ENCODE data around the gene TLCD5.

The TLCD5 gene

GRCh38 chr11:120342226-120342625 is 17.1 kb downstream of the TLCD5 start:
- DNase-seq (ENCODE audit: low spot score): no peak
- Histone ChIP-seq H2BK15ac (ENCODE audit: low read length) (no peak overlapping the region), H3K9ac (ENCODE audit: low read depth, low read length, poor library complexity) (no peak overlapping the region), H2BK120ac (ENCODE audit: low read depth, low read length) (no peak overlapping the region), H3K27me3 (ENCODE audit: control insufficient read depth in 3 of 3, insufficient read depth in 3 of 3, low read depth in 1 of 3, low read length in 3 of 3) (no peaks in the 10 kb centered on the region), H4K91ac (ENCODE audit: low read depth, low read length, poor library complexity) (no peak overlapping the region), H3K79me1 (ENCODE audit: low read depth, low read length) (no peaks in the 10 kb centered on the region), H3K14ac (ENCODE audit: low read length) (no peak overlapping the region), H3K4me3 (ENCODE audit: low read length in 2 of 2) (no peak overlapping the region), H2BK5ac (ENCODE audit: low read length) (no peak overlapping the region), H4K8ac (ENCODE audit: low read depth, low read length) (no peak overlapping the region), H3K9me3 (replicated peaks in 1 of 2; ENCODE audit: control insufficient read depth in 2 of 2, insufficient read depth in 1 of 2, low read depth in 1 of 2, low read length in 2 of 2) (peaks cover 0 to 15% of the 10 kb centered on the region in 2 donors), H3K27ac (replicated peaks; ENCODE audit: low read length) (no peak overlapping the region), H3K36me3 (replicated peaks in 1 of 2; ENCODE audit: control insufficient read depth in 2 of 2, insufficient read depth in 2 of 2, low read length in 2 of 2) (no peaks in the 10 kb centered on the region), H3K4ac (ENCODE audit: low read length) (no peak overlapping the region), H2AK5ac (ENCODE audit: low read depth, low read length) (no peak overlapping the region), H3K4me1 (ENCODE audit: control insufficient read depth in 2 of 2, insufficient read depth in 1 of 2, low read depth in 1 of 2, low read length in 2 of 2) (peaks cover 5 to 16% of the 10 kb centered on the region in 2 donors), H2AFZ (ENCODE audit: low read length) (no peak overlapping the region), H3K18ac (ENCODE audit: low read length) (no peak overlapping the region), H3K23ac (ENCODE audit: low read depth, low read length, poor library complexity) (no peak overlapping the region), H2BK12ac (ENCODE audit: low read length) (no peak overlapping the region), H3K4me2 (ENCODE audit: insufficient read depth, low read length, poor library complexity, severe bottlenecking) (no peak overlapping the region)
- WGBS, 2 donors (ENCODE audit: extremely low coverage in 2 of 2, insufficient read length in 2 of 2, insufficient replicate concordance in 1 of 2): no CpG with 5 or more reads among the region's 3 CpGs

GRCh38 chr11:120342678-120343077 is 17.6 kb downstream of the TLCD5 start:
- Histone ChIP-seq H3K18ac (ENCODE audit: low read length) (no peak overlapping the region), H3K4me1 (ENCODE audit: control insufficient read depth in 2 of 2, insufficient read depth in 1 of 2, low read depth in 1 of 2, low read length in 2 of 2) (peaks cover 5 to 16% of the 10 kb centered on the region in 2 donors), H3K4me3 (ENCODE audit: low read length in 2 of 2) (no peak overlapping the region), H3K14ac (ENCODE audit: low read length) (no peak overlapping the region), H2AFZ (ENCODE audit: low read length) (no peak overlapping the region), H4K8ac (ENCODE audit: low read depth, low read length) (no peak overlapping the region), H2BK5ac (ENCODE audit: low read length) (no peak overlapping the region), H2AK5ac (ENCODE audit: low read depth, low read length) (no peak overlapping the region), H3K36me3 (replicated peaks in 1 of 2; ENCODE audit: control insufficient read depth in 2 of 2, insufficient read depth in 2 of 2, low read length in 2 of 2) (no peaks in the 10 kb centered on the region), H3K23ac (ENCODE audit: low read depth, low read length, poor library complexity) (no peak overlapping the region), H3K4me2 (ENCODE audit: insufficient read depth, low read length, poor library complexity, severe bottlenecking) (no peak overlapping the region), H3K79me1 (ENCODE audit: low read depth, low read length) (no peaks in the 10 kb centered on the region), H3K27me3 (ENCODE audit: control insufficient read depth in 3 of 3, insufficient read depth in 3 of 3, low read depth in 1 of 3, low read length in 3 of 3) (no peaks in the 10 kb centered on the region), H2BK15ac (ENCODE audit: low read length) (no peak overlapping the region), H3K9ac (ENCODE audit: low read depth, low read length, poor library complexity) (no peak overlapping the region), H2BK120ac (ENCODE audit: low read depth, low read length) (no peak overlapping the region), H3K4ac (ENCODE audit: low read length) (no peak overlapping the region), H3K9me3 (replicated peaks in 1 of 2; ENCODE audit: control insufficient read depth in 2 of 2, insufficient read depth in 1 of 2, low read depth in 1 of 2, low read length in 2 of 2) (peaks cover 0 to 15% of the 10 kb centered on the region in 2 donors), H3K27ac (replicated peaks; ENCODE audit: low read length) (no peak overlapping the region), H2BK12ac (ENCODE audit: low read length) (no peak overlapping the region), H4K91ac (ENCODE audit: low read depth, low read length, poor library complexity) (no peak overlapping the region)
- WGBS, 2 donors (ENCODE audit: extremely low coverage in 2 of 2, insufficient read length in 2 of 2, insufficient replicate concordance in 1 of 2): no CpG with 5 or more reads among the region's 3 CpGs
- no peak for DNase-seq (ENCODE audit: low spot score)

- WGBS, 2 donors (ENCODE audit: extremely low coverage in 2 of 2, insufficient read length in 2 of 2, insufficient replicate concordance in 1 of 2): no CpG with 5 or more reads among the region's 2 CpGs
- peaks cover 4 to 16% of the 10 kb centered on the region in 2 donors for H3K4me1 ChIP-seq (ENCODE audit: control insufficient read depth in 2 of 2, insufficient read depth in 1 of 2, low read depth in 1 of 2, low read length in 2 of 2)
- H2BK15ac ChIP-seq (ENCODE audit: low read length): no peak overlapping the region
- H3K4ac ChIP-seq (ENCODE audit: low read length): no peak overlapping the region
- H2AK5ac ChIP-seq (ENCODE audit: low read depth, low read length): no peak overlapping the region
- H3K36me3 ChIP-seq (replicated peaks in 1 of 2; ENCODE audit: control insufficient read depth in 2 of 2, insufficient read depth in 2 of 2, low read length in 2 of 2): no peaks in the 10 kb centered on the region
- no peak overlapping the region for H4K91ac ChIP-seq (ENCODE audit: low read depth, low read length, poor library complexity)
- peaks cover 0 to 15% of the 10 kb centered on the region in 2 donors for H3K9me3 ChIP-seq (replicated peaks in 1 of 2; ENCODE audit: control insufficient read depth in 2 of 2, insufficient read depth in 1 of 2, low read depth in 1 of 2, low read length in 2 of 2)
- H2BK12ac ChIP-seq (ENCODE audit: low read length): no peak overlapping the region
- no peak overlapping the region for H3K4me2 ChIP-seq (ENCODE audit: insufficient read depth, low read length, poor library complexity, severe bottlenecking)
- no peak overlapping the region for H2BK120ac ChIP-seq (ENCODE audit: low read depth, low read length)
- no peaks in the 10 kb centered on the region for H3K27me3 ChIP-seq (ENCODE audit: control insufficient read depth in 3 of 3, insufficient read depth in 3 of 3, low read depth in 1 of 3, low read length in 3 of 3)
- H3K9ac ChIP-seq (ENCODE audit: low read depth, low read length, poor library complexity): no peak overlapping the region
- H4K8ac ChIP-seq (ENCODE audit: low read depth, low read length): no peak overlapping the region
- no peak overlapping the region for H3K27ac ChIP-seq (replicated peaks; ENCODE audit: low read length)
- H3K79me1 ChIP-seq (ENCODE audit: low read depth, low read length): no peaks in the 10 kb centered on the region
- no peak overlapping the region for H2BK5ac ChIP-seq (ENCODE audit: low read length)
- H3K4me3 ChIP-seq (ENCODE audit: low read length in 2 of 2): no peak overlapping the region
- no peak overlapping the region for H3K14ac ChIP-seq (ENCODE audit: low read length)
- DNase-seq (ENCODE audit: low spot score): no peak
- H3K23ac ChIP-seq (ENCODE audit: low read depth, low read length, poor library complexity): no peak overlapping the region
- H3K18ac ChIP-seq (ENCODE audit: low read length): no peak overlapping the region
- H2AFZ ChIP-seq (ENCODE audit: low read length): no peak overlapping the region
Measured at GRCh38 chr11:120343429-120343828, 18.3 kb downstream of the TLCD5 start.

DNA sequence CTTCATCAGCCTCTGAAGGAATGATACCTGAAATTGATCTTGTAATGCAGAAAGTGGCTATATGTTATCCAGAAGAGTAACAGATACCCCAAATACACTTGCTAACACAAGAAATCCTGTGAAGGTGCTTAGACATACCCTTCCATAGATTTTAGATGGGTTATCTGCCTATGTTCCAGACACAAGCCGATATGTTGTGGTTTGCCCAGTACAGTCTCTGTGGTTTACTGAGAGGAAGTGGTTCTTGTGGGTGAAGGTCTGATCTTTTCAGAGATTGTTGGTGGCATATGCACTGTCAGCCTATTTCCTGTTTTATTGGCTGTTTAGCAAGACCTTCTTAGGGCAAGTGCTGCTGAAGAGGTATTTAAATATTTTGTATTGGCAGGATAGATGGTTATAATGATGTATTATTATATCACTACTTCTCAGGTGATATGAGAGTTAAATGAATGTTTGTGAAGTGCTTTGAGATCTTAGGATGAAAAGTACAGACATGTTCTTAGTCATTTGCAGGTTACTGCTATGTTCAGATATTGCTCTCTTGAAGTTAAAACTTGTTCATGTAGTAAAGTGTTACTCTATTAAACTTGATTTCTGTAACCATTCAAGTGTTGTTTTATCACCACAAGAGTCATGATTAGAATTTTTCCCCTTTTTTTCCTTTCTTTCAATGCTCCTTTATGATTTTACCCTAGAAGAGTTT is 19.4 kb downstream of the TLCD5 start:
- H2BK12ac ChIP-seq (ENCODE audit: low read length): no peak overlapping the region
- no peak overlapping the region for H2BK5ac ChIP-seq (ENCODE audit: low read length)
- H3K4me3 ChIP-seq (ENCODE audit: low read length in 2 of 2): no peak overlapping the region
- peaks cover 0 to 15% of the 10 kb centered on the region in 2 donors for H3K9me3 ChIP-seq (replicated peaks in 1 of 2; ENCODE audit: control insufficient read depth in 2 of 2, insufficient read depth in 1 of 2, low read depth in 1 of 2, low read length in 2 of 2)
- H2AK5ac ChIP-seq (ENCODE audit: low read depth, low read length): no peak overlapping the region
- no peak overlapping the region for H4K8ac ChIP-seq (ENCODE audit: low read depth, low read length)
- H3K14ac ChIP-seq (ENCODE audit: low read length): no peak overlapping the region
- WGBS, 2 donors (ENCODE audit: extremely low coverage in 2 of 2, insufficient read length in 2 of 2, insufficient replicate concordance in 1 of 2): no CpG with 5 or more reads among the region's 1 CpG
- H3K4ac ChIP-seq (ENCODE audit: low read length): no peak overlapping the region
- no peak overlapping the region for H2BK120ac ChIP-seq (ENCODE audit: low read depth, low read length)
- H3K18ac ChIP-seq (ENCODE audit: low read length): no peak overlapping the region
- no peak overlapping the region for H3K27ac ChIP-seq (replicated peaks; ENCODE audit: low read length)
- H3K27me3 ChIP-seq (ENCODE audit: control insufficient read depth in 3 of 3, insufficient read depth in 3 of 3, low read depth in 1 of 3, low read length in 3 of 3): no peaks in the 10 kb centered on the region
- no peaks in the 10 kb centered on the region for H3K79me1 ChIP-seq (ENCODE audit: low read depth, low read length)
- no peaks in the 10 kb centered on the region for H3K36me3 ChIP-seq (replicated peaks in 1 of 2; ENCODE audit: control insufficient read depth in 2 of 2, insufficient read depth in 2 of 2, low read length in 2 of 2)
- DNase-seq (ENCODE audit: low spot score): no peak
- H3K23ac ChIP-seq (ENCODE audit: low read depth, low read length, poor library complexity): no peak overlapping the region
- H2AFZ ChIP-seq (ENCODE audit: low read length): no peak overlapping the region
- H3K4me1 ChIP-seq (ENCODE audit: control insufficient read depth in 2 of 2, insufficient read depth in 1 of 2, low read depth in 1 of 2, low read length in 2 of 2): peaks cover 2 to 10% of the 10 kb centered on the region in 2 donors
- H4K91ac ChIP-seq (ENCODE audit: low read depth, low read length, poor library complexity): no peak overlapping the region
- H3K4me2 ChIP-seq (ENCODE audit: insufficient read depth, low read length, poor library complexity, severe bottlenecking): no peak overlapping the region
- no peak overlapping the region for H3K9ac ChIP-seq (ENCODE audit: low read depth, low read length, poor library complexity)
- H2BK15ac ChIP-seq (ENCODE audit: low read length): no peak overlapping the region
